H1 (cell line): ENCODE results near the gene OBSL1. TPM values are rescaled to one million over a fixed set of nuclear protein-coding genes. Genes with fewer than 3 reads are reported as not detected.

ENCODE experiments used
- BRCA1 ChIP-seq: IDR thresholded peaks from 2 replicates; pipeline ENCODE4 v1.6.1; 2012; ENCODE audit warnings: low read depth, low read length, improper control_type of control experiment
- NANOG ChIP-seq: IDR thresholded peaks from 2 replicates; pipeline ENCODE4 v1.6.1; 2011; ENCODE audit warnings: low read length, low read depth, mild to moderate bottlenecking, inconsistent platforms; ENCODE audit not compliant: insufficient read depth, poor library complexity, severe bottlenecking
- TEAD4 ChIP-seq: IDR thresholded peaks from 2 replicates; pipeline ENCODE4 v1.6.1; 2012; ENCODE audit warnings: low read depth, low read length, inconsistent platforms, mixed read lengths
- polyA plus RNA-seq, 7 experiments: library from polyadenylated mRNA; depleted of rRNA in 3 of 7; stranded (reverse) in 5 of 7; unstranded in 2 of 7; fragments of >200 nt in 5 of 7; fragments of 200-250 nt in 2 of 7; gene quantifications; 1 replicate in 5 of 7; 2 replicates in 1 of 7; 4 replicates in 1 of 7; pipeline versions ENCODE4 v1.2.1 to v1.2.3, GENCODE V29; 2011 to 2013; ENCODE audit warnings: missing spikeins in 2 of 7, mixed read lengths in 2 of 7
- total RNA-seq: library from RNA; stranded (reverse); fragmentation: NEBNext Ultra II Directional; extraction: Animal tissue kit (Norgen Biotek cat#: 25700); gene quantifications from 2 replicates; pipeline ENCODE4 v1.2.1, GENCODE V29; 2021
- TF ChIP-seq, protein P1 (sequence below): fragments of 300-600 bp; sonication (generic); IDR thresholded peaks from 2 replicates; pipeline ENCODE4 v1.7.1; 2012; ENCODE audit warnings: low read length, moderate library complexity, mild to moderate bottlenecking, inconsistent platforms; ENCODE audit not compliant: insufficient replicate concordance

Gene OBSL1
- total and polyA plus RNA-seq, 2 of the 8 experiments (the other 6 are each of a cell fraction or from before 2014, with no cell fraction given): 116 to 127 TPM

- TF ChIP-seq, protein P1, sequence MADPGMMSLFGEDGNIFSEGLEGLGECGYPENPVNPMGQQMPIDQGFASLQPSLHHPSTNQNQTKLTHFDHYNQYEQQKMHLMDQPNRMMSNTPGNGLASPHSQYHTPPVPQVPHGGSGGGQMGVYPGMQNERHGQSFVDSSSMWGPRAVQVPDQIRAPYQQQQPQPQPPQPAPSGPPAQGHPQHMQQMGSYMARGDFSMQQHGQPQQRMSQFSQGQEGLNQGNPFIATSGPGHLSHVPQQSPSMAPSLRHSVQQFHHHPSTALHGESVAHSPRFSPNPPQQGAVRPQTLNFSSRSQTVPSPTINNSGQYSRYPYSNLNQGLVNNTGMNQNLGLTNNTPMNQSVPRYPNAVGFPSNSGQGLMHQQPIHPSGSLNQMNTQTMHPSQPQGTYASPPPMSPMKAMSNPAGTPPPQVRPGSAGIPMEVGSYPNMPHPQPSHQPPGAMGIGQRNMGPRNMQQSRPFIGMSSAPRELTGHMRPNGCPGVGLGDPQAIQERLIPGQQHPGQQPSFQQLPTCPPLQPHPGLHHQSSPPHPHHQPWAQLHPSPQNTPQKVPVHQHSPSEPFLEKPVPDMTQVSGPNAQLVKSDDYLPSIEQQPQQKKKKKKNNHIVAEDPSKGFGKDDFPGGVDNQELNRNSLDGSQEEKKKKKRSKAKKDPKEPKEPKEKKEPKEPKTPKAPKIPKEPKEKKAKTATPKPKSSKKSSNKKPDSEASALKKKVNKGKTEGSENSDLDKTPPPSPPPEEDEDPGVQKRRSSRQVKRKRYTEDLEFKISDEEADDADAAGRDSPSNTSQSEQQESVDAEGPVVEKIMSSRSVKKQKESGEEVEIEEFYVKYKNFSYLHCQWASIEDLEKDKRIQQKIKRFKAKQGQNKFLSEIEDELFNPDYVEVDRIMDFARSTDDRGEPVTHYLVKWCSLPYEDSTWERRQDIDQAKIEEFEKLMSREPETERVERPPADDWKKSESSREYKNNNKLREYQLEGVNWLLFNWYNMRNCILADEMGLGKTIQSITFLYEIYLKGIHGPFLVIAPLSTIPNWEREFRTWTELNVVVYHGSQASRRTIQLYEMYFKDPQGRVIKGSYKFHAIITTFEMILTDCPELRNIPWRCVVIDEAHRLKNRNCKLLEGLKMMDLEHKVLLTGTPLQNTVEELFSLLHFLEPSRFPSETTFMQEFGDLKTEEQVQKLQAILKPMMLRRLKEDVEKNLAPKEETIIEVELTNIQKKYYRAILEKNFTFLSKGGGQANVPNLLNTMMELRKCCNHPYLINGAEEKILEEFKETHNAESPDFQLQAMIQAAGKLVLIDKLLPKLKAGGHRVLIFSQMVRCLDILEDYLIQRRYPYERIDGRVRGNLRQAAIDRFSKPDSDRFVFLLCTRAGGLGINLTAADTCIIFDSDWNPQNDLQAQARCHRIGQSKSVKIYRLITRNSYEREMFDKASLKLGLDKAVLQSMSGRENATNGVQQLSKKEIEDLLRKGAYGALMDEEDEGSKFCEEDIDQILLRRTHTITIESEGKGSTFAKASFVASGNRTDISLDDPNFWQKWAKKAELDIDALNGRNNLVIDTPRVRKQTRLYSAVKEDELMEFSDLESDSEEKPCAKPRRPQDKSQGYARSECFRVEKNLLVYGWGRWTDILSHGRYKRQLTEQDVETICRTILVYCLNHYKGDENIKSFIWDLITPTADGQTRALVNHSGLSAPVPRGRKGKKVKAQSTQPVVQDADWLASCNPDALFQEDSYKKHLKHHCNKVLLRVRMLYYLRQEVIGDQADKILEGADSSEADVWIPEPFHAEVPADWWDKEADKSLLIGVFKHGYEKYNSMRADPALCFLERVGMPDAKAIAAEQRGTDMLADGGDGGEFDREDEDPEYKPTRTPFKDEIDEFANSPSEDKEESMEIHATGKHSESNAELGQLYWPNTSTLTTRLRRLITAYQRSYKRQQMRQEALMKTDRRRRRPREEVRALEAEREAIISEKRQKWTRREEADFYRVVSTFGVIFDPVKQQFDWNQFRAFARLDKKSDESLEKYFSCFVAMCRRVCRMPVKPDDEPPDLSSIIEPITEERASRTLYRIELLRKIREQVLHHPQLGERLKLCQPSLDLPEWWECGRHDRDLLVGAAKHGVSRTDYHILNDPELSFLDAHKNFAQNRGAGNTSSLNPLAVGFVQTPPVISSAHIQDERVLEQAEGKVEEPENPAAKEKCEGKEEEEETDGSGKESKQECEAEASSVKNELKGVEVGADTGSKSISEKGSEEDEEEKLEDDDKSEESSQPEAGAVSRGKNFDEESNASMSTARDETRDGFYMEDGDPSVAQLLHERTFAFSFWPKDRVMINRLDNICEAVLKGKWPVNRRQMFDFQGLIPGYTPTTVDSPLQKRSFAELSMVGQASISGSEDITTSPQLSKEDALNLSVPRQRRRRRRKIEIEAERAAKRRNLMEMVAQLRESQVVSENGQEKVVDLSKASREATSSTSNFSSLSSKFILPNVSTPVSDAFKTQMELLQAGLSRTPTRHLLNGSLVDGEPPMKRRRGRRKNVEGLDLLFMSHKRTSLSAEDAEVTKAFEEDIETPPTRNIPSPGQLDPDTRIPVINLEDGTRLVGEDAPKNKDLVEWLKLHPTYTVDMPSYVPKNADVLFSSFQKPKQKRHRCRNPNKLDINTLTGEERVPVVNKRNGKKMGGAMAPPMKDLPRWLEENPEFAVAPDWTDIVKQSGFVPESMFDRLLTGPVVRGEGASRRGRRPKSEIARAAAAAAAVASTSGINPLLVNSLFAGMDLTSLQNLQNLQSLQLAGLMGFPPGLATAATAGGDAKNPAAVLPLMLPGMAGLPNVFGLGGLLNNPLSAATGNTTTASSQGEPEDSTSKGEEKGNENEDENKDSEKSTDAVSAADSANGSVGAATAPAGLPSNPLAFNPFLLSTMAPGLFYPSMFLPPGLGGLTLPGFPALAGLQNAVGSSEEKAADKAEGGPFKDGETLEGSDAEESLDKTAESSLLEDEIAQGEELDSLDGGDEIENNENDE: no peak
- TF ChIP-seq BRCA1 (no peak), NANOG (no peak), TEAD4 (no peak)
- TF ChIP-seq, all 59 proteins: peak for 20
Measured at GRCh38 chr2:219541611-219542180, 29.6 kb downstream of the OBSL1 start (continued).
